Endothelial cell of umbilical vein (primary cell): ENCODE results near the gene MRGPRE.
"Not testable (repeated sequence)": the region's sequence is repeated elsewhere in the genome, so short reads cannot be mapped to it uniquely, and the experiment has no call there.

Experiments
- CTCF ChIP-seq, 2 donors: IDR thresholded peaks; 1 replicate in 1 of 2; 2 replicates in 1 of 2; pipeline ENCODE4 v1.5.1; 2011; ENCODE audit warnings: low read length in 2 of 2, mild to moderate bottlenecking in 2 of 2, moderate library complexity in 2 of 2, control low read depth in 1 of 2, inconsistent platforms in 1 of 2, low read depth in 1 of 2; ENCODE audit not compliant: insufficient read depth in 1 of 2; ENCODE audit errors: extremely low read depth in 1 of 2
- EZH2 ChIP-seq: IDR thresholded peaks from 2 replicates; pipeline ENCODE4 v1.6.1; 2012; ENCODE audit warnings: borderline replicate concordance, low read depth, mild to moderate bottlenecking, moderate library complexity, low read length, inconsistent platforms; ENCODE audit not compliant: severe bottlenecking
- FOS ChIP-seq: IDR thresholded peaks from 2 replicates; pipeline ENCODE4 v1.6.1; 2011; ENCODE audit warnings: mild to moderate bottlenecking, low read length, moderate library complexity, borderline replicate concordance; ENCODE audit not compliant: insufficient read depth
- GATA2 ChIP-seq: IDR thresholded peaks from 2 replicates; pipeline ENCODE4 v1.7.0; 2011; ENCODE audit warnings: low read depth, mild to moderate bottlenecking, moderate library complexity, mixed read lengths, low read length; ENCODE audit not compliant: insufficient read length, insufficient read depth
- JUN ChIP-seq: IDR thresholded peaks from 2 replicates; pipeline ENCODE4 v1.6.1; 2011; ENCODE audit warnings: borderline replicate concordance, low read depth; ENCODE audit not compliant: insufficient read length, insufficient read depth
- POLR2A ChIP-seq: IDR thresholded peaks from 2 replicates; pipeline ENCODE4 v1.6.1; 2012; ENCODE audit warnings: low read depth, mild to moderate bottlenecking, control low read depth, low read length
- POLR2AphosphoS5 ChIP-seq: IDR thresholded peaks from 2 replicates; pipeline ENCODE4 v1.6.1; 2012; ENCODE audit warnings: low read depth, mild to moderate bottlenecking, control low read depth, low read length, moderate library complexity; ENCODE audit not compliant: insufficient read depth

DNA sequence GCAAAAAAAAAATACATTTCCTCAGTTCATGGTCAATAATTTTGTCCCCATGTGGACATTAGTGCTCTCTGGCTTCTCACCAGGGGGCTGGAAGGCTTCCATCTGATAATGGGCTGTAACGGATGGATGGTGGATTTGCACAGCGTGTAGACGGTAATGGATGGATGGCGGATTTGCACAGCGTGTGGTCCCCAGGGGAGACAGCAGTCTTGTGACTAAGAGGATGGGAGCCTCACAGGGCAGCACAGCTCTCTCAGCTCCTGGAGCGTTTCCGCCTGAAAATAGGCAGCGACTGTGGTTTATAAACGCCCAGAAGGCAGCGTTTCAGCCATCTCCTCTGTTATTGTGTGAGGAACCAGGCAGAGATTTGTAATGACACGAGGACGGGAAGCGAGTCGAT lies 22.6 kb upstream of the MRGPRE start:
- not testable (repeated sequence) for TF ChIP-seq CTCF (IDR thresholded peaks at IDR 0.05; ENCODE audit: extremely low read depth in 1 of 2, insufficient read depth in 1 of 2, low read depth in 1 of 2, low read length in 2 of 2); EZH2; FOS; GATA2; POLR2A; POLR2AphosphoS5; JUN
